Large intestine (tissue), 3 donors: ENCODE results near the gene ANLN. TPM values are rescaled to one million over a fixed set of nuclear protein-coding genes. Genes with fewer than 3 reads are reported as not detected.
A peak's percentile ranks its signal among the peaks of the same experiment; 100 is the strongest.

Experiments
- DNase-seq, 2 donors: peaks; one replicate each; pipeline versions ENCODE4 v3.0.0 to v3.0.0-alpha.2; 2013
- H3K27ac ChIP-seq: one replicate; pipeline ENCODE4 v1.5.1; 2013; ENCODE audit warnings: low read length
- H3K27me3 ChIP-seq: 2 replicates; pipeline ENCODE4 v1.6.1; 2013; ENCODE audit warnings: low read length; ENCODE audit not compliant: control insufficient read depth, insufficient read depth
- H3K36me3 ChIP-seq: 2 replicates; pipeline ENCODE4 v1.6.1; 2013; ENCODE audit warnings: low read length; ENCODE audit not compliant: control insufficient read depth, insufficient read depth
- H3K4me1 ChIP-seq: one replicate; pipeline ENCODE4 v1.6.1; 2013; ENCODE audit warnings: low read length; ENCODE audit not compliant: control insufficient read depth, insufficient read depth
- H3K4me3 ChIP-seq: one replicate; pipeline ENCODE4 v1.5.1; 2013; ENCODE audit warnings: low read length
- H3K9me3 ChIP-seq: one replicate; pipeline ENCODE4 v1.6.1; 2013; ENCODE audit warnings: mild to moderate bottlenecking, low read depth, low read length, moderate library complexity; ENCODE audit not compliant: control insufficient read depth
- WGBS: methylation state at CpG from one replicate; pipeline ENCODE4 v1.1.5; 2013; ENCODE audit warnings: low lambda C conversion rate; ENCODE audit not compliant: insufficient coverage; 5-methylcytosine and 5-hydroxymethylcytosine counted together
- polyA plus RNA-seq: library from polyadenylated mRNA; unstranded; fragments of 120-200 nt; gene quantifications from one replicate; pipeline ENCODE4 v1.2.1, GENCODE V29; 2013

ANLN gene
- polyA plus RNA-seq, 1 donor = 19.4 TPM

GRCh38 chr7:36409180-36409579 is 19.5 kb downstream of the ANLN start:
- DNase-seq = no peak
- WGBS = no CpG with 5 or more reads among the region's 1 CpG
- Histone ChIP-seq H3K36me3 (peaks cover 16% of the 10 kb centered on the region), H3K27ac (no peak overlapping the region), H3K9me3 (no peaks in the 10 kb centered on the region), H3K4me3 (no peak overlapping the region), H3K27me3 (no peaks in the 10 kb centered on the region), H3K4me1 (no peaks in the 10 kb centered on the region)

GRCh38 chr7:36415144-36415543 is 25.5 kb downstream of the ANLN start:
- H3K27ac ChIP-seq = no peak overlapping the region

DNA sequence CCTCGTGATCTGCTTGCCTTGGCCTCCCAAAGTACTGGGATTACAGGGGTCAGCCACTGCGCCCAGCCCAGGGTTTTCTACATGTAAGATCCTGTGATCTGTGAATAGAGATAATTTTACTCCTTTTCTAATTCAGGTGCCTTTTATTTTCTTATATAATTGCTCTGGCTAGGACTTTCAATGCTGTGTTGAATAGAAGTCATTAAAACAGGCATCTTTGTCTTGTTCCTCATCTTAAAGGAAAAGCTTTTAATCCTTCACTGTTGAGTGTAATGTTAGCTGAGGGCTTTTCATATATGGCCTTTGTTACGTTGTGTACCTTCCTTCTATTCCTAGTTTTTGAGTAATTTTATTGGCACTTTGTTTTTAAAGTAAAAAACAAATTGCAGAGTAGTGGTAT is 26.6 kb downstream of the ANLN start:
- WGBS = 100% methylated on average over 1 of the region's 3 CpGs
- H3K4me3 ChIP-seq = no peak overlapping the region
- no peaks in the 10 kb centered on the region for H3K4me1 ChIP-seq
- no peak for DNase-seq
- no peak overlapping the region for H3K27ac ChIP-seq
- no peaks in the 10 kb centered on the region for H3K27me3 ChIP-seq
- no peaks in the 10 kb centered on the region for H3K9me3 ChIP-seq
- H3K36me3 ChIP-seq = peaks cover 21% of the 10 kb centered on the region

More at GRCh38 chr7:36415144-36415543, 25.5 kb downstream of the ANLN start:
- Histone ChIP-seq H3K4me3 (no peak overlapping the region), H3K4me1 (no peaks in the 10 kb centered on the region), H3K9me3 (no peaks in the 10 kb centered on the region), H3K27me3 (no peaks in the 10 kb centered on the region), H3K36me3 (peaks cover 24% of the 10 kb centered on the region)
- DNase-seq = no peak
- WGBS = no CpG with 5 or more reads among the region's 2 CpGs

- no peaks in the 10 kb centered on the region for H3K9me3 ChIP-seq
- H3K4me1 ChIP-seq = no peaks in the 10 kb centered on the region
- 100% methylated on average over 2 of the region's 3 CpGs for WGBS
- DNase-seq = no peak
- peaks cover 15% of the 10 kb centered on the region for H3K36me3 ChIP-seq
- no peak overlapping the region for H3K27ac ChIP-seq
- no peak overlapping the region for H3K4me3 ChIP-seq
- no peaks in the 10 kb centered on the region for H3K27me3 ChIP-seq
These were observed 30.6 kb downstream of the ANLN start for GRCh38 chr7:36420307-36420706.

- H3K27ac ChIP-seq = no peak overlapping the region
- WGBS = 100% methylated on average over 1 of the region's 3 CpGs
- H3K27me3 ChIP-seq = no peaks in the 10 kb centered on the region
- no peak overlapping the region for H3K4me3 ChIP-seq
- no peaks in the 10 kb centered on the region for H3K4me1 ChIP-seq
- DNase-seq = no peak
- no peaks in the 10 kb centered on the region for H3K9me3 ChIP-seq
- peaks cover 20% of the 10 kb centered on the region for H3K36me3 ChIP-seq
These were observed 32.4 kb downstream of the ANLN start for GRCh38 chr7:36422072-36422471.

DNA sequence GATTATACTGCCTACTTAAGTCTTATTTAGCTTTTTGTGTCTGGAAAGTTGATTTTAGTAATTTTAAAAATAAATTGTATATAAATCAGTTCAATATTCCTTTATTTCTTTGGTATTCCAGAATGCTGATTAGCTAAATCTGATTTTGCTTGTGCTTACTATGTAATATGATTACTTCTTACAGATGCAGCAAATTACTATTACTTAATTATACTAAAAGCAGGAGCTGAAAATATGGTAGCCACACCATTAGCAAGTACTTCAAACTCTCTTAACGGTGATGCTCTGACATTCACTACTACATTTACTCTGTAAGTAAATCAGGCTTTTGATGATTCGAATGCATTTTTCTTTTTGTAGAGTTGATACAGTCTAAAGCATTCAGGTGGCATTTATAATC is 34.0 kb downstream of the ANLN start:
- DNase-seq = no peak
- no peaks in the 10 kb centered on the region for H3K4me1 ChIP-seq
- H3K36me3 ChIP-seq = peaks cover 14% of the 10 kb centered on the region
- H3K27ac ChIP-seq = no peak overlapping the region
- H3K9me3 ChIP-seq = no peaks in the 10 kb centered on the region
- H3K27me3 ChIP-seq = no peaks in the 10 kb centered on the region
- H3K4me3 ChIP-seq = no peak overlapping the region
- 80% methylated on average over 1 of the region's 2 CpGs for WGBS

- peaks cover 18% of the 10 kb centered on the region for H3K36me3 ChIP-seq
- H3K4me1 ChIP-seq = no peaks in the 10 kb centered on the region
- DNase-seq = no peak
- no CpG with 5 or more reads among the region's 2 CpGs for WGBS
- H3K27ac ChIP-seq = no peak overlapping the region
- H3K27me3 ChIP-seq = no peaks in the 10 kb centered on the region
- H3K4me3 ChIP-seq = no peak overlapping the region
- no peaks in the 10 kb centered on the region for H3K9me3 ChIP-seq
These were observed 40.5 kb downstream of the ANLN start for GRCh38 chr7:36430186-36430585.

DNA sequence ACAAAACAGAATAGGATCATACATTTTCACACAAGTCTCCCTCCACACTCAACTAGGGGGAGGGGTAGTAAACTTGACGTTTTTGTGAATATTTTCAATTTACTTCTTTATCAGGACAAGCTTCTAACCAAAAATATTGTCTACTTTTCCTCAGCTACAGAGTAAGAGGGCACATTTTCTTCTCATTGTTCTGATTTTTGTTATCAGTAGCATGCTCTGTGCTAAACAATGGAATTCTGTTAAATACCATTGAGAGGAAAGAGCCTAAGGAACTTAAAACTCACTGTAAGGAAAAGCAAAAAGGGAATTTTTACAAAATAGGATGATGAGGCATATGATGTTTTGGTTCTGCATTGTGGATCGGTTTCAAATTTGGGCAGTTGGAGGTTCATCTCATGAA is 41.2 kb downstream of the ANLN start:
- peaks cover 18% of the 10 kb centered on the region for H3K36me3 ChIP-seq
- H3K27me3 ChIP-seq = no peaks in the 10 kb centered on the region
- DNase-seq = no peak
- no peak overlapping the region for H3K27ac ChIP-seq
- 67% methylated on average over 1 of the region's 2 CpGs for WGBS
- no peak overlapping the region for H3K4me3 ChIP-seq
- H3K4me1 ChIP-seq = no peaks in the 10 kb centered on the region
- no peaks in the 10 kb centered on the region for H3K9me3 ChIP-seq

GRCh38 chr7:36438211-36438610 is 48.5 kb downstream of the ANLN start:
- no peak for DNase-seq
- WGBS = 100% methylated on average over 3 of the region's 4 CpGs
- Histone ChIP-seq H3K4me3 (no peak overlapping the region), H3K27ac (no peak overlapping the region), H3K36me3 (peaks cover 7% of the 10 kb centered on the region), H3K27me3 (no peaks in the 10 kb centered on the region), H3K9me3 (no peaks in the 10 kb centered on the region), H3K4me1 (no peaks in the 10 kb centered on the region)

DNA sequence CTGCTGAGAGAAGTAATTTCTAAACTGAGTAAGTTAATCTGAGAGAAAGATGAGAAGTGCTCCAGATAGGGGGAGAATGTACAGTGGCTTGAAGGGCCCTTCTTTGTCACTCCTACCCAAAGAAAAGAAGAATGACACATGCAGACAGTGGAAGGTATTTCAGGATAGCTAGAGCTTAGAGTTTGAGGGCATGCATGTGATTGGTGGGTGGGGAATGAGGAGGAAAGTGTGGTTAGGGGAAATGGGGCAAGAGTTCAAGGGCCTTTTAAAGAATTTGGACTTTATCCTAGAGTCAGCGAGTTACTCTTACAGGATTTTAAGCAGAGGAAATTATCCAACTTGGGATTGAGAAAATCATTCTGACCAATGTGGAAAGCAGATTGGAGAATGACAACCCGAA is 50.0 kb downstream of the ANLN start:
- Histone ChIP-seq H3K27ac (no peak overlapping the region), H3K27me3 (no peaks in the 10 kb centered on the region), H3K4me1 (no peaks in the 10 kb centered on the region), H3K9me3 (no peaks in the 10 kb centered on the region), H3K4me3 (no peak overlapping the region), H3K36me3 (peaks cover 4% of the 10 kb centered on the region)
- 75% methylated on average over 2 of the region's 2 CpGs for WGBS
- DNase-seq = no peak

DNA sequence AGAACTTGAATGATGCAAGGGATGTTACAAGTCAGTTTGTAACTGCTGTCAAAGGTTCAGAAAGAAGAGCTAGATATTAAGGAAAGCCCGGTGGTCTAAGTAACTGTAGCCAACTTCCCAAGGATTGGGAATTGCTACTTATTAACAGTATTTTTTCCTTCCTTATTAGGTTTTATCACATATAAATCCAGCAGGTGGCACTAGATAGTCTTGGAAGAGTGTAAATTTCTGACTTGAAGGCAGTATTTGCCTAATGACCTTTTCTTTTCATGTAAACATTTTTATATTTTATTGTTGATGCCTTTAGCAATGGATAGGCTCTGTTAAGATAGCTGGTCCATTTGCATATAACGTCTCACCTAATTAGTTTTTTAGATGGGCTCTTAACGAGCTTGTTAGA is 51.2 kb downstream of the ANLN start:
- peak; percentile 4 to 19 for DNase-seq
- H3K36me3 ChIP-seq = peaks cover 2% of the 10 kb centered on the region
- no peak overlapping the region for H3K27ac ChIP-seq
- 46% methylated on average over 2 of the region's 3 CpGs for WGBS
- H3K4me3 ChIP-seq = no peak overlapping the region
- H3K27me3 ChIP-seq = no peaks in the 10 kb centered on the region
- H3K4me1 ChIP-seq = no peaks in the 10 kb centered on the region
- H3K9me3 ChIP-seq = no peaks in the 10 kb centered on the region
